Mucosa of gallbladder (tissue), 1 donor: ENCODE measurements around the gene DGKI. TPM values are rescaled to one million over a fixed set of nuclear protein-coding genes. Genes with fewer than 3 reads are reported as not detected.

ENCODE experiments used
- DNase-seq: peaks from one replicate; pipeline ENCODE4 v3.0.0-alpha.2; 2020; ENCODE audit warnings: low spot score
- total RNA-seq: library from RNA; stranded (reverse); gene quantifications from one replicate; pipeline ENCODE4 v1.2.1, GENCODE V29; 2021
- donor health status: DM: no; HTN: no; CAD: no.

The DGKI gene
- total RNA-seq, 1 donor from 2014 or later, result 3.1 TPM

- DNase-seq, result peak; percentile 39
These were observed 492.4 kb downstream of the DGKI start for GRCh38 chr7:137354396-137354795.

GRCh38 chr7:137351941-137352340, 494.8 kb downstream of the DGKI start:
- no peak for DNase-seq

GRCh38 chr7:137345799-137346449, 500.9 kb downstream of the DGKI start:
- no peak for DNase-seq

GRCh38 chr7:137343281-137343841, 503.4 kb downstream of the DGKI start, which contains the start of gene PTN:
TSS of gene PTN (minus strand) at chr7:137343733. CDS start at chr7:137254973, 88,760 bp downstream.
- DNase-seq, result peak; percentile 23

- DNase-seq, result no peak
These were observed 503.9 kb downstream of the DGKI start for GRCh38 chr7:137342828-137343261.

GRCh38 chr7:137342265-137342664, 504.5 kb downstream of the DGKI start:
- no peak for DNase-seq

- DNase-seq, result no peak
These were observed 508.9 kb downstream of the DGKI start for GRCh38 chr7:137337902-137338301.

GRCh38 chr7:137335814-137336213, 511.0 kb downstream of the DGKI start:
- no peak for DNase-seq

- DNase-seq, result no peak
These were observed 515.4 kb downstream of the DGKI start for GRCh38 chr7:137331378-137331777.

Other genes starting within 250 kb of the DGKI start
- gene CREB3L2, start 155.1 kb upstream of the DGKI start, total RNA-seq, result 80.3 TPM
- 0.37 TPM for gene AKR1D1, start 229.5 kb upstream of the DGKI start, total RNA-seq